GM19468 (cell line): ENCODE data around the gene NINJ2.
A peak's percentile ranks its signal among the peaks of the same experiment; 100 is the strongest.
"Not testable (repeated sequence)": the region's sequence is repeated elsewhere in the genome, so short reads cannot be mapped to it uniquely, and the experiment has no call there.

ENCODE experiments used
- ATAC-seq: cut with Tn5 transposase; IDR thresholded peaks from one replicate; pipeline ENCODE4 v1.9.1; 2021; ENCODE audit warnings: mild to moderate bottlenecking, moderate library complexity, moderate number of reproducible peaks; ENCODE audit not compliant: unreplicated experiment; ENCODE audit errors: extremely low read depth

The NINJ2 gene

DNA sequence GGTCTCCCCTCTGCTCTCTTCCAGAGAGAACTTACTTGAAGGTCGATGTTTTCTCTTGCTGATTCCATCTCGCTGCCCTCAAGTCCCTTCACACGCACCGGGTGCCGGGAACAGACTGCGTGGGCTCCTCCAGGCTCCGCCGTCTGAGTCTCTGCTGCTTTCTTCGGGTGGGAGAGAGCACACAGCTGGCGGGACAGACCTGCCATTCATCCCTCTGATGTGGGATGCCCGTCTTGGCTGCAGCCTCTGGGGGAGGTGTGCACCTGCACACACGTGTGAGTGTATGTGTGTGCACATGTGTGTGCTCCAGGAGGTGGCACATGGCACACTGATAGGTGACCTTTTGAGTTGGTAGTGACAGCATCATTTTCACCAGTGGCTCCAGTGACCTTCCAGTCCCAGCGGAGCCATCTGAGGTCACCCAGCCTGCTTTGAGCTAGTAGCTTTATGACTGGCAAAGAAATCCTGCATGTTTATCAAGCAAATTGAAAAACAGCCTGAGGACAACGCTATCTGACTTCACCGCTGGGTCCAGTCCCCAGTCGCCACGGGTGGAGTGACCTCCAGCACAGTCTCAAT, at the start of gene NINJ2:
Gene NINJ2 (minus strand): TSS at position 153 of the 579 bp plus-strand sequence. CDS start 85 bp downstream, at position 68.
- no peak for ATAC-seq

- ATAC-seq = no peak
These were observed 49.1 kb upstream of the NINJ2 start for GRCh38 chr12:712172-712863.

- ATAC-seq = no peak
These were observed 46.3 kb upstream of the NINJ2 start for GRCh38 chr12:709455-710020.

- not testable (repeated sequence) for ATAC-seq
These were observed 44.8 kb upstream of the NINJ2 start for GRCh38 chr12:708084-708483.

- ATAC-seq = no peak
These were observed 41.4 kb upstream of the NINJ2 start for GRCh38 chr12:704516-705242.

DNA sequence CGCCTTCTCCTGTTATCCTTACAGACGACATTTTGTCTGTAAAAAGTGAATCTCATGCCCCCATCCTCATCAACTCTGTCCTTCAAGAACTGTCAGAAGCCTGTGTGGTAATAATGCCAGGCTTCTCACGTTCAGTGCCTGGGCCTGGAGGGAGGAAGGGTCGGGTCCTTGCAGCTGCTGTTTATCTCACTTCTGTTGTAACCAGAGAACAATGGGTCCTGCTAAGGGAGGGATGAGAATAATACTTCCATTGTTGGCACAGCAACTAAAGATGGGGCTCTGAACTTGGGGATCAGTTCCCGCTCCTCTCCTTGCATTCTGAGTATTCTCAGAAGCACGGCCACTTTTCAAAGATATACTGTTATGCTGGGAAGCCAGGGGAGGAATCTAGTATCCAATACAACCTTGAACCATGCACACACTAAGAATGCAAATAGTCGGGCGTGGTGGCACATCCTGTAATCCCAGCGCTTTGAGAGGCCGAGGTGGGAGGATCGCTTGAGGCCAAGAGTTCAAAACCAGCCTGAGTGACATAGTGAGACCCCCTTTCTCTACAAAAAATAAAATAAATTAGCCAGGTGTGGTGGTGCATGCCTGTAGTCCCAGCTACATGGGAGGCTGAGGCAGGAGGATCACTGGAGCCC, 38.8 kb upstream of the NINJ2 start:
- ATAC-seq = no peak

GRCh38 chr12:700016-700415, 36.8 kb upstream of the NINJ2 start:
- ATAC-seq = no peak

DNA sequence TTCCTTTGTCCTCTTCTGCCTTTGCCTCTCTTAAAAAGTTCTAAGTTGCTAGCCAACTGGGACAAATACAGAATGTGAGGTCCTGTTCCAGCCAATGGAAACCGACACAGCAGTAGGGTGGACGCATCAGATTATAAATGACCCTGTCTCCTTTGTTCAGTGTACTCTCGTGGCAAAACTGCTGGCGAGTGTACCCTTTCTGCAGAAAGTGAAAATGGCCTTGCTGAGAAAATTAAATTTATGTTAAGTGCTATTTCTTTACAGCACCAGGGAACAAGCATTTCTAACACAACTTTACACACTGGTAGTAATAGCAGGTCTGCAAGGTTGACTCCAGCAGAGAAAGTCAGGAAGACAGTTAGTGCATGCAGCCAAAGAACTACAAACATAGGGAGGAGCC, 35.0 kb upstream of the NINJ2 start:
- ATAC-seq = not testable (repeated sequence)

DNA sequence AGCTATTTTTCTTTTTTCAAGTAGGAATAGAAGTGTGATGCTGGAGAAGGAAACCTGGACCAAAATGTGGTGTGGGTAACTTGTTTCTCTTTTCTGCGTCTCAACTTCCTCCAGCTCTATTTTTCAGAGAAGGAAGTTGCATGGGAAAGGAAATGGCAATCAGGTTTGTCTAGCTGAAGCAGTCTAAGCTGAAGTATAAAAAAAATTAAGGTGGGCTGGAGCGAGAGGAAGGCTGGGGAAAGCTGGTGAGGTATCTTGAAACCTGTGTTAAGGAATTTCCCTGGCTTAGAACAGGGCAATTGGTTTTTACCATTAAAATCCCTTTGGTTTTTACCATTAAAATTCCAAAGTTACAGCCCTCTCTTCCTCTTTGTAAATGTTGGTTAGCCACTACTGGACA, 34.2 kb upstream of the NINJ2 start:
- ATAC-seq = no peak

- ATAC-seq = no peak
These were observed 31.7 kb upstream of the NINJ2 start for GRCh38 chr12:694734-695503.

DNA sequence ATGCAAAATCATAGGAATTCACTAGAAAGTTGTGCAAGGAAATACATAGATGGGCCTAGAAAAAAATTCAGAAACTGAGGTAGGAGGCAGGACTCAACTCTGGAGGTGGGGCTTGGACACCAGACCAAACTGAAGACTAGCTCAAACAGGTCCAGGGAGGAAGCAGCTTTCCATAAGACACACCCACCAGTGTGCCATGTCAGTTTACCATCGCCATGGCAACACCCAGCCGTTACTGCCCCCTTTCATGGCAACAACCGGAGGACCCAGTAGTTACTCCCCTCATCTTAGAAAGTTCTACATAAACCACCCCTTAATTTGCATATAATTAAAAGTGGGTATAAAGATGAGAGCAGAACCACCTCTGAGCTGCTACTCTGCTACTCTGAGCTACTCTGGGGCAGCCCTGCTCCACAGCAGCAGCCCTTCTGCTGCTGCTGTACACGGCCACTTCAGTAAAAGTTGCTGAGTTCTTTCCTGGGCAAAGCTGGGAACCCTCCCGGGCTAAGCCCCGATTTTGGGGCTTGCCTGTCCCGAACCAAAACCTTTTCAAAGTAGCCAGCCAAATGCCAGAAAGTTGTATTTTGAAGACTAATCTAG, 30.8 kb upstream of the NINJ2 start:
- ATAC-seq = no peak

DNA sequence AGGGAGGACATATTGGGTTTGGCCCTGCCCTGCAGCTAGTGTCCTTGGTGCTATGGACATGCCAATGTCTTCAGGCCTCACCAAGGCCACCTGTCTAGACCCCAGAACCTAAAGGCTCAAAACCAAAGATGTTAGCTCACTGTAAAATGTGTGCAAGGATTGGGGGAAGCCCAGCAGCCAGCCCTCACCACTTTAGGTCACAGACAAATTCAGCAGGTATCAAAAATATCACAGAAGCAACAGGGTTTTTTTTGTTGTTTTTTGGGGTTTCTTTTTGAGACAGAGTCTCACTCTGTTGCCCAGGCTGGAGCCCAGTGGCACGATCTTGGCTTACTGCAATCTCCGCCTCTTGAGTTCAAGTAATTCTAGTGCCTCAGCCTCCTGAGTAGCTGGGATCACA, 29.0 kb upstream of the NINJ2 start:
- ATAC-seq = no peak

GRCh38 chr12:690466-690865, 27.2 kb upstream of the NINJ2 start:
- ATAC-seq = no peak

DNA sequence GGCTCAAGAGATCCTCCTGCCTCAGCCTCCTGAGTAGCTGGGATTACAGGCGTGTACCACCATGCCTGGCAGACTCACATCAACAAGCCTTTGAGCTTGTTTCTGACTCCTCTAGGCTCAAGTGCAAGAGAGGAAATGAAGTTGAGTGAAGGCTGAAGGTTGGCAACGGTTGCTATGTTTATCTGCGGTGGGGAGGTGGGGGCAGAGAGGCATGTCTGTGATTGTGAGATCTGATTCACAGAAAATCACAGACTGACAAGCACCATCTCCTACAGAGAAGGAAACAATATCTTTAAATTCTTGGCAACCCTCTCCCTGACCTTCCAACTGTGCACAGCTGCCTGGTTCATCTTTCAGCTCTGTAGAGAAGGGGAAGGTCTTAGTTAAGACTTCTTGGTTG, 22.1 kb upstream of the NINJ2 start:
- ATAC-seq = peak; percentile 51

- ATAC-seq = no peak
These were observed 21.2 kb upstream of the NINJ2 start for GRCh38 chr12:684416-684815.

- ATAC-seq = no peak
These were observed 18.5 kb upstream of the NINJ2 start for GRCh38 chr12:681568-682256.

DNA sequence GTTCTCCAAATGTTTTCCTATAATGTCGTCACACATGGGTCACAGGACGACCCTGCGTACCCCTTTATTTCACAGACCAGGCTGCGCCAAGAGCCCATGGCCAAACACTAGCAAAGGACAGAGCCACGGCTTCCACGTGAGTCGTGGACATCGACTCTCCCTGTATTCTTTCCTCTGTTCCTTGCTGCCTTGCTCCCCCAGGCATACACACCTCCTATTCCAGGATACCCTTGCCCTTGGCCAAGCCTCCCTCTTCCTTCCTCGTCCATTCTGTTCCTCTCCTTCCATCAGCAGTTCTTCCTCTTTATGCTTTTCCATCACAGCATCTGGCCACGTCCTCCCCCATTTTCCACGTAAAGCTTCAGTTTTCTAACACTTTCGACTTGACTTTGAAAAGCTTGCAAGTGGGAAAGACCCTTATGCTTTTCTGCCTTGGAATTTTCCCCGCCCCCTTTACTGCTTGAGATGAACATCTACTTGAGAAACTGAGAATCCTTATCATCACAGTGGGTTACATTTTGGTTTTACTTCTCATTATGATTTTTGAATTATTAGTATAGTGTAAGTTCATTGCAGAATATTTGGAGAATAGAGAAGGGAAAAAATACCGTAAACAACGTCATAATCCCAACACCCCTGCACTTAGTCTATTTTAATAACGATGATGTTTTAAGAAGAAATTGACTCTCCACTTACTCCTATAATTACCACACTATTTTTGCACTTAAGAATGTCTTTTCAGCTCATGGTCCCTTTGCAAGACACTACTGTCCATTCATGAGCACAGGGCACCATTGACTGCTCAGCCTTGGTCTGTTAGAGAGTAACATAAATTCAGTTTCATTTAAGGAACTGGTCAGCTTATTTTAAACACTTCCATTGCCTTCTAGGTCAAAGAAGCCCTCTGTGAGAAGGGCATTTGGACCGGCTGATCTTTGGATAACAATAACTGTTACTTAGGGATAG, 15.8 kb upstream of the NINJ2 start:
- no peak for ATAC-seq

DNA sequence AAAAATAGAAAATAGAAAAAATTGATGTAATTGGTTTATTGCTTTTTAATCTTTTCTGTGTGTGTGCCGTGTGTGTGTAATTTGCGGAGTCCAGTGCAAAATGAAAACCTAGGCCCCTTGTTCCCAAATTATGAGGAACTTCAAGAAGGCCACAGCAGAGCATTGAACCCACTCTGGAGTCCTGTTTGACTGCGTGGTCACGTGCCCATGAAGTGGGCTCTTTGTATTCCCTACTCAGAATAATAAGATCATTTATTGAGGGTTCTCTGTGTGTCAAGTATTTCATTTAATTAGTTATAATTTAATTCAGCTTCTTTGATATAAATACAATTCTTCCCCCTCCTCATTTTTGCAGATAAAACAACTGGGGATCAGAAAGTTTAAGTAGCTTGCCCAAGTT, 12.3 kb upstream of the NINJ2 start:
- ATAC-seq = no peak
